HepG2 (cell line): Measurements from ENCODE around the gene SCRN3. TPM values are rescaled to one million over a fixed set of nuclear protein-coding genes. Genes with fewer than 3 reads are reported as not detected.
A peak's percentile ranks its signal among the peaks of the same experiment; 100 is the strongest.

Experiments used
- ARNT ChIP-seq: fragments of 450-650 bp; IDR thresholded peaks from 2 replicates; pipeline ENCODE4 v1.6.1; 2017
- KMT2A ChIP-seq: sonication (generic); formaldehyde crosslinking; IDR thresholded peaks from 2 replicates; pipeline ENCODE4 v1.4.0; 2020; ENCODE audit warnings: missing genetic modification reagents
- MAZ ChIP-seq, 2 experiments: sonication (generic) in 1 of 2; formaldehyde crosslinking in 1 of 2; IDR thresholded peaks; 2 replicates each; pipeline versions ENCODE4 v1.5.0 to v1.6.1; 2012 to 2020; ENCODE audit warnings: low read depth in 2 of 2, mild to moderate bottlenecking in 2 of 2, borderline replicate concordance in 1 of 2, improper control_type of control experiment in 1 of 2, low read length in 1 of 2, missing genetic modification reagents in 1 of 2, moderate library complexity in 1 of 2
- NBN ChIP-seq: fragments of 450-650 bp; conservative IDR thresholded peaks from 2 replicates; pipeline ENCODE4 v1.6.1; 2017
- TMF1 ChIP-seq: sonication (generic); formaldehyde crosslinking; IDR thresholded peaks from 2 replicates; pipeline ENCODE4 v1.8.1; 2022; ENCODE audit warnings: low read depth, missing genetic modification reagents
- TOPORS ChIP-seq: sonication (generic); formaldehyde crosslinking; IDR thresholded peaks from 2 replicates; pipeline ENCODE4 v1.8.0; 2023; ENCODE audit warnings: mild to moderate bottlenecking, missing genetic modification reagents
- ZBTB37 ChIP-seq: sonication (generic); formaldehyde crosslinking; IDR thresholded peaks from 2 replicates; pipeline ENCODE4 v1.4.0; 2020; ENCODE audit warnings: mild to moderate bottlenecking, missing genetic modification reagents
- ZBTB40 ChIP-seq, 2 experiments: fragments of 450-650 bp in 1 of 2; sonication (generic) in 1 of 2; formaldehyde crosslinking in 1 of 2; IDR thresholded peaks; 2 replicates each; pipeline versions ENCODE4 v1.6.1 to v1.8.0; 2016 to 2022; ENCODE audit warnings: antibody characterized with exemption in 1 of 2, mild to moderate bottlenecking in 1 of 2, missing genetic modification reagents in 1 of 2
- ZBTB8A ChIP-seq: sonication (generic); formaldehyde crosslinking; IDR thresholded peaks from 2 replicates; pipeline ENCODE4 v1.4.0; 2020; ENCODE audit warnings: mild to moderate bottlenecking, low read depth, missing genetic modification reagents, borderline replicate concordance
- ZNF17 ChIP-seq: sonication (generic); formaldehyde crosslinking; IDR thresholded peaks from 2 replicates; pipeline ENCODE4 v1.5.0; 2020; ENCODE audit warnings: mild to moderate bottlenecking, missing genetic modification reagents
- ZNF552 ChIP-seq: sonication (generic); formaldehyde crosslinking; IDR thresholded peaks from 2 replicates; pipeline ENCODE4 v1.9.0; 2022; ENCODE audit warnings: missing genetic modification reagents, mild to moderate bottlenecking, borderline replicate concordance
- ZNF564 ChIP-seq: sonication (generic); formaldehyde crosslinking; IDR thresholded peaks from 2 replicates; pipeline ENCODE4 v1.8.1; 2023; ENCODE audit warnings: mild to moderate bottlenecking, missing genetic modification reagents
- ZNF569 ChIP-seq: sonication (generic); formaldehyde crosslinking; IDR thresholded peaks from 2 replicates; pipeline ENCODE4 v1.5.0; 2020; ENCODE audit warnings: mild to moderate bottlenecking, missing genetic modification reagents, moderate library complexity, borderline replicate concordance
- ZSCAN12 ChIP-seq: sonication (generic); formaldehyde crosslinking; IDR thresholded peaks from 2 replicates; pipeline ENCODE4 v1.9.0; 2021; ENCODE audit warnings: mild to moderate bottlenecking, missing genetic modification reagents
- polyA plus RNA-seq, 8 experiments: library from polyadenylated mRNA; depleted of rRNA in 3 of 8; stranded (reverse) in 7 of 8; unstranded in 1 of 8; fragments of >200 nt; fragmentation: Illumina TruSeq in 4 of 8; extraction: Trizol in 4 of 8; gene quantifications; 2 replicates each; pipeline versions ENCODE4 v1.2.1 to v1.2.3, GENCODE V29; 2011 to 2016; ENCODE audit warnings: low read depth in 4 of 8, missing spikeins in 1 of 8, mixed read lengths in 1 of 8; ENCODE audit not compliant: insufficient read depth in 1 of 8
- total RNA-seq, 5 experiments: library from RNA; depleted of rRNA; stranded (reverse); fragments of >200 nt; fragmentation: Illumina TruSeq; extraction: Trizol; gene quantifications; 2 replicates each; pipeline ENCODE4 v1.2.3, GENCODE V29; 2016; ENCODE audit warnings: low read depth in 1 of 5
- TF ChIP-seq, protein P1 (sequence below): sonication (generic); formaldehyde crosslinking; IDR thresholded peaks from 2 replicates; pipeline ENCODE4 v1.5.1; 2020; ENCODE audit warnings: mild to moderate bottlenecking, missing genetic modification reagents, borderline replicate concordance

Gene SCRN3
- total and polyA plus RNA-seq, 2 of the 13 experiments (the other 11 are each of a cell fraction or from before 2014, with no cell fraction given) = 6.6 to 11.3 TPM

- TF ChIP-seq ZNF569 = no peak; the same call in 1 of the 2 replicates
- no peak for TF ChIP-seq ZNF564
- no peak for TF ChIP-seq NBN
- no peak for TF ChIP-seq ZNF17 (CRISPR knock-in tag)
- TF ChIP-seq TOPORS (CRISPR knock-in tag) = no peak
- TF ChIP-seq ARNT = no peak
- peak; percentile 89 for TF ChIP-seq ZBTB40 (IDR thresholded peaks at IDR 0.05)
- peak; percentile 58; the same call in 1 of the 2 replicates for TF ChIP-seq ZBTB40 (CRISPR knock-in tag; IDR thresholded peaks at IDR 0.05)
- no peak; the same call in 1 of the 2 replicates for TF ChIP-seq ZNF552
- TF ChIP-seq KMT2A = peak; percentile 94; the same call in 1 of the 2 replicates
- peak; percentile 54; the same call in 1 of the 2 replicates for TF ChIP-seq MAZ (IDR thresholded peaks at IDR 0.05; ENCODE audit: borderline replicate concordance, low read depth, low read length)
- TF ChIP-seq MAZ (CRISPR knock-in tag; IDR thresholded peaks at IDR 0.05; ENCODE audit: low read depth) = peak; percentile 94
- 0 out of 2 replicates have a peak, but pooled peaks have one; percentile 44 for TF ChIP-seq ZSCAN12 (CRISPR knock-in tag)
- no peak for TF ChIP-seq ZBTB37 (CRISPR knock-in tag)
- no peak for TF ChIP-seq ZBTB8A (CRISPR knock-in tag)
- no peak for TF ChIP-seq TMF1
- TF ChIP-seq, protein P1, sequence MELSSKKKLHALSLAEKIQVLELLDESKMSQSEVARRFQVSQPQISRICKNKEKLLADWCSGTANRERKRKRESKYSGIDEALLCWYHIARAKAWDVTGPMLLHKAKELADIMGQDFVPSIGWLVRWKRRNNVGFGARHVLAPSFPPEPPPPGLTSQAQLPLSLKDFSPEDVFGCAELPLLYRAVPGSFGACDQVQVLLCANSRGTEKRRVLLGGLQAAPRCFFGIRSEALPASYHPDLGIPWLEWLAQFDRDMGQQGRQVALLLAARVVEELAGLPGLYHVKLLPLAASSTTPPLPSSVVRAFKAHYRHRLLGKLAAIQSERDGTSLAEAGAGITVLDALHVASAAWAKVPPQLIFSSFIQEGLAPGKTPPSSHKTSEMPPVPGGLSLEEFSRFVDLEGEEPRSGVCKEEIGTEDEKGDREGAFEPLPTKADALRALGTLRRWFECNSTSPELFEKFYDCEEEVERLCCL (CRISPR knock-in tag) = no peak
Observed at GRCh38 chr2:174395284-174395968, at the start of gene SCRN3 (continued).
